HUES48 (cell line): ENCODE results near the gene ARL2.

Experiments
- H3K27ac ChIP-seq: one replicate; pipeline ENCODE4 v1.7.0; 2013; ENCODE audit warnings: low read depth, low read length, inconsistent platforms
- H3K27me3 ChIP-seq: 2 replicates; pipeline ENCODE4 v1.6.1; 2013; ENCODE audit warnings: mild to moderate bottlenecking, low read length; ENCODE audit not compliant: control insufficient read depth, insufficient read depth
- H3K36me3 ChIP-seq: 2 replicates; pipeline ENCODE4 v1.6.1; 2013; ENCODE audit warnings: low read length; ENCODE audit not compliant: control insufficient read depth, insufficient read depth
- H3K4me1 ChIP-seq: 2 replicates; pipeline ENCODE4 v1.6.1; 2013; ENCODE audit warnings: mild to moderate bottlenecking, low read length; ENCODE audit not compliant: control insufficient read depth, insufficient read depth
- H3K4me3 ChIP-seq: 2 replicates; pipeline ENCODE4 v1.5.1; 2013; ENCODE audit warnings: mild to moderate bottlenecking, low read depth, low read length
- H3K9ac ChIP-seq: 2 replicates; pipeline ENCODE4 v1.6.1; 2013; ENCODE audit warnings: mild to moderate bottlenecking, low read depth, low read length, moderate library complexity
- H3K9me3 ChIP-seq: 2 replicates; pipeline ENCODE4 v1.6.1; 2013; ENCODE audit warnings: low read length; ENCODE audit not compliant: control insufficient read depth, insufficient read depth

ARL2 gene

GRCh38 chr11:65032216-65032615 is 18.3 kb downstream of the ARL2 start:
- Histone ChIP-seq H3K36me3 (0 out of 2 replicates have a peak, but pooled peaks cover 5% of the 10 kb centered on the region), H3K4me3 (no peak overlapping the region), H3K4me1 (peaks cover 5% of the 10 kb centered on the region; the same call in 1 of the 2 replicates), H3K27ac (no peak overlapping the region), H3K9ac (no peak overlapping the region), H3K27me3 (no peaks in the 10 kb centered on the region), H3K9me3 (no peaks in the 10 kb centered on the region)

- H3K36me3 ChIP-seq = peaks cover 20% of the 10 kb centered on the region; the same call in 1 of the 2 replicates
Measured at GRCh38 chr11:65034423-65034822, 20.5 kb downstream of the ARL2 start.

GRCh38 chr11:65035579-65035978 is 21.6 kb downstream of the ARL2 start:
- Histone ChIP-seq H3K9ac (no peak overlapping the region), H3K9me3 (no peaks in the 10 kb centered on the region), H3K27ac (no peak overlapping the region), H3K4me3 (no peak overlapping the region), H3K27me3 (no peaks in the 10 kb centered on the region), H3K4me1 (no peaks in the 10 kb centered on the region), H3K36me3 (peaks cover 20% of the 10 kb centered on the region; the same call in 1 of the 2 replicates)

More at GRCh38 chr11:65034423-65034822, 20.5 kb downstream of the ARL2 start:
- no peak overlapping the region for H3K9ac ChIP-seq
- H3K27ac ChIP-seq = no peak overlapping the region
- no peak overlapping the region for H3K4me3 ChIP-seq
- H3K9me3 ChIP-seq = no peaks in the 10 kb centered on the region
- H3K27me3 ChIP-seq = no peaks in the 10 kb centered on the region
- H3K4me1 ChIP-seq = no peaks in the 10 kb centered on the region

DNA sequence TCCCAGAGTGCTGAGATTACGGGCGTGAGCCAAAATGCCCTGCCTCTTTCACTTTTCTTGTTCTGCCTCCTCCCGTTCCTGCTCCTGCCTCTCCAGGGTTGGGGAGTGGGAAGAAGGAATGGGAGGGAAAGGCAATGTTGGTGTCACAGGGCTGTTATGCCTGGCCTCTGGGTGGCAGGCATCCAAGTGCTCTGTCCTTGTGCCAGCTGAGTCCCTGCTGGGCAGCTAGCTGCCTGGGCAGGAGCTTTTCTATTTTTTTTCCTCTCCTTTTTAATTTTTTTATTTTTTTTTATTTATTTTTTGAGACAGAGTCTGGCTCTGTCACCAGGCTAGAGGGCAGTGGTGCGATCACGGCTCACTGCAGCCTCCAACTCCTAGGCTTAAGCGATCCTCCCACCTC is 23.0 kb downstream of the ARL2 start:
- Histone ChIP-seq H3K36me3 (peaks cover 20% of the 10 kb centered on the region; the same call in 1 of the 2 replicates), H3K9me3 (no peaks in the 10 kb centered on the region), H3K27ac (no peak overlapping the region)

GRCh38 chr11:65040520-65040846 is 26.5 kb downstream of the ARL2 start:
- H3K27ac ChIP-seq = peak overlapping the region; percentile 97
- no peaks in the 10 kb centered on the region for H3K4me1 ChIP-seq
- peaks cover 32% of the 10 kb centered on the region for H3K36me3 ChIP-seq
- peak overlapping the region; percentile 85; the same call in 1 of the 2 replicates for H3K9ac ChIP-seq
- H3K9me3 ChIP-seq = no peaks in the 10 kb centered on the region
- peak overlapping the region; percentile 95 for H3K4me3 ChIP-seq
- H3K27me3 ChIP-seq = no peaks in the 10 kb centered on the region

More for the DNA sequence above, 23.0 kb downstream of the ARL2 start:
- Histone ChIP-seq H3K4me3 (no peak overlapping the region), H3K4me1 (no peaks in the 10 kb centered on the region), H3K9ac (no peak overlapping the region), H3K27me3 (no peaks in the 10 kb centered on the region)

DNA sequence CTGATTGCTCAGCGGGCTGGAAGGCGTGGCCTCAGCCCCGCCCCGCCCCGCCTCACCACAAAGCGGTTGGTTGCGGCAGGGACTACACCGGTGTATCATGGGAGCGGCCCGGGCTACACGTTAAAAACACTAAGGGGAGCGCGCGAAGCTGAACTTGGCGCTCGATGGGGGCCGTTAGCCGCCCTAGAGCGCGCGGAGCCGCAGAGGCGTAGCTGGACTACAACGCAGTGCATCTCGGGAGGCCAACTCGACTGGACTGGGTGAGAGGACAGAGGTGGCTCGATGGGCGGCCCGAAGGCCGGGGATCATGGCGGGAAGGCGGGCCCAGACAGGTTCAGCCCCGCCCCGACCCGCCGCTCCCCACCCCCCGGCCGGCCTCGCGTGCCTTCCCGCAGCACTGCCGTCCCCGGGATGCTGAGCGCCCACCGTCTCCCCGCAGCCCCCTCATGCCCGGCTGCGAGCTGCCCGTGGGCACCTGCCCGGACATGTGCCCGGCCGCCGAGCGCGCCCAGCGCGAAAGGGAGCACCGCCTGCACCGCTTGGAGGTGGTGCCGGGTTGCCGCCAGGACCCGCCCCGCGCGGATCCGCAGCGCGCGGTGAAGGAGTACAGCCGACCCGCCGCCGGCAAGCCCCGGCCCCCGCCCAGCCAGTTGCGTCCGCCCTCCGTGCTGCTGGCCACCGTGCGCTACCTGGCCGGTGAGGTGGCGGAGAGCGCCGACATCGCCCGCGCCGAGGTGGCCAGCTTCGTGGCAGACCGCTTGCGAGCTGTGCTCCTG is 27.1 kb downstream of the ARL2 start, which contains the start of gene SAC3D1:
Gene SAC3D1, plus strand, starts transcription at position 364 of the 776 bp plus-strand sequence. Its CDS starts 83 bp downstream, at position 447.
- Histone ChIP-seq H3K27ac (peak within 1 kb of the TSS; percentile 97), H3K4me1 (no peaks in the 10 kb centered on the region)

DNA sequence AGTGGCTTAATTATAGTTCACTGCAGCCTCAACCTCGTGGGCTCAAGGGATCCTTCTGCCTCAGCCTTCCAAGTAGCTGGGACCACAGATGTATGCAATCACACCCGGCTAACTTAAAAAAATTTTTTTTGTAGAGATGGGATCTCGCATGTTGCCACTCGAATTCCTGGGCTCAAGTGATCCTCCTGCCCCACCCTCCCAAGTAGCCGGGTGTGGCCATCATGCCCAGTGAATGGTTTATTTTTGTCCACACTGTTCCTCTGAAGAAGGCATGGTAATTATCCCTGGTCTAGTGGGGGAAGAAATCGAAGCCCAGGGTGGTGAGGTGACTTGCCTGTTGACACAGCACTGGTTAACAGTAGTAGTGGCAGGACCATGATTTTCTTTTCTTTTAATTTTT is 28.9 kb downstream of the ARL2 start:
- Histone ChIP-seq H3K27ac (no peak overlapping the region), H3K36me3 (peaks cover 34% of the 10 kb centered on the region), H3K9ac (no peak overlapping the region), H3K4me1 (no peaks in the 10 kb centered on the region; the same call in 1 of the 2 replicates), H3K27me3 (no peaks in the 10 kb centered on the region), H3K9me3 (no peaks in the 10 kb centered on the region), H3K4me3 (no peak overlapping the region)

More for the DNA sequence above, 27.1 kb downstream of the ARL2 start, which contains the start of gene SAC3D1:
- H3K27me3 ChIP-seq = no peaks in the 10 kb centered on the region
- H3K9me3 ChIP-seq = no peaks in the 10 kb centered on the region
- H3K9ac ChIP-seq = peak within 1 kb of the TSS; percentile 85
- peaks cover 38% of the 10 kb centered on the region for H3K36me3 ChIP-seq
- H3K4me3 ChIP-seq = peak within 1 kb of the TSS; percentile 95

DNA sequence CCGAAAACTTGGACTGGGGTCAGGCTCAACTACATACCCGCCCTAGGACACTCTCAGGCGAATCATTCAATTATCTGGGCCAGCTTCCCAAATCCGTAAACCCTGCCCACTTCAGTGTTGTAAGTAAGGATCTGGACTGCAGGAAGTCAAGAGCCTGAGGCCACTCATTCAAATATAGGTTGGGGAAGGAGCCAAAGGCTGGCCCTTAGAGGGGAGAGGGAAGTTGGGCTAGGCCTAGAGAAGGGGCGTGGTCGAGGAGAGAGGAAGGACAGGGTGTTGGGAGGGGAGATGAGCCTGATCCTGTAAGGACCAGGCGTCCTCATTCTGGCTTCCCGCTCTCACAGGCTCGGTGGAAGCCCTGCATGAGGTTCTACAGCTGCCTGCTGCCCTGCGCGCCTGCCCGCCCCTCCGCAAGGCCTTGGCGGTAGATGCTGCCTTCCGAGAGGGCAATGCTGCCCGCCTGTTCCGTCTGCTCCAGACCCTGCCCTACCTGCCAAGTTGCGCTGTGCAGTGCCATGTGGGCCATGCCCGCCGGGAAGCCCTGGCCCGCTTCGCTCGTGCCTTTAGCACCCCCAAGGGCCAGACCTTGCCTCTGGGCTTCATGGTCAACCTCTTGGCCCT is 30.0 kb downstream of the ARL2 start:
- Histone ChIP-seq H3K4me1 (no peaks in the 10 kb centered on the region; the same call in 1 of the 2 replicates), H3K4me3 (no peak overlapping the region), H3K27ac (no peak overlapping the region)

GRCh38 chr11:65045061-65045460 is 31.1 kb downstream of the ARL2 start:
- H3K9me3 ChIP-seq = no peaks in the 10 kb centered on the region
- H3K27me3 ChIP-seq = no peaks in the 10 kb centered on the region
- no peak overlapping the region for H3K27ac ChIP-seq
- H3K4me1 ChIP-seq = no peaks in the 10 kb centered on the region; the same call in 1 of the 2 replicates
- H3K4me3 ChIP-seq = no peak overlapping the region
- no peak overlapping the region for H3K9ac ChIP-seq
- peaks cover 25% of the 10 kb centered on the region for H3K36me3 ChIP-seq

More for the DNA sequence above, 30.0 kb downstream of the ARL2 start:
- no peaks in the 10 kb centered on the region for H3K9me3 ChIP-seq
- H3K36me3 ChIP-seq = peaks cover 25% of the 10 kb centered on the region
- no peak overlapping the region for H3K9ac ChIP-seq
- no peaks in the 10 kb centered on the region for H3K27me3 ChIP-seq

- peaks cover 25% of the 10 kb centered on the region for H3K36me3 ChIP-seq
- no peak overlapping the region for H3K4me3 ChIP-seq
- H3K27me3 ChIP-seq = no peaks in the 10 kb centered on the region
- H3K27ac ChIP-seq = no peak overlapping the region
- no peak overlapping the region for H3K9ac ChIP-seq
- H3K4me1 ChIP-seq = no peaks in the 10 kb centered on the region; the same call in 1 of the 2 replicates
- H3K9me3 ChIP-seq = no peaks in the 10 kb centered on the region
Measured at GRCh38 chr11:65045728-65046127, 31.8 kb downstream of the ARL2 start.
